NB4 (cell line): ENCODE results near the gene FSD2.

Experiments used
- DNase-seq: peaks from one replicate; pipeline ENCODE4 v3.0.0; 2010; ENCODE audit warnings: low read depth
- H3K4me3 ChIP-seq: one replicate; pipeline ENCODE4 v1.5.1; 2011; ENCODE audit warnings: mild to moderate bottlenecking, low read depth, low read length, moderate library complexity
- MYC ChIP-seq: IDR thresholded peaks from 2 replicates; pipeline ENCODE4 v1.6.1; 2011; ENCODE audit warnings: low read depth, low read length
- POLR2A ChIP-seq: IDR thresholded peaks from 2 replicates; pipeline ENCODE4 v1.6.1; 2011; ENCODE audit warnings: mild to moderate bottlenecking; ENCODE audit not compliant: insufficient read length; ENCODE audit errors: extremely low read depth
- TF ChIP-seq, protein P1 (sequence below): IDR thresholded peaks from one replicate; pipeline ENCODE4 v1.5.1; 2012; ENCODE audit warnings: low read depth, low read length
- TF ChIP-seq, protein P2 (sequence below): IDR thresholded peaks from 2 replicates; pipeline ENCODE4 v1.6.1; 2011; ENCODE audit warnings: low read depth, low read length

Gene FSD2

DNA sequence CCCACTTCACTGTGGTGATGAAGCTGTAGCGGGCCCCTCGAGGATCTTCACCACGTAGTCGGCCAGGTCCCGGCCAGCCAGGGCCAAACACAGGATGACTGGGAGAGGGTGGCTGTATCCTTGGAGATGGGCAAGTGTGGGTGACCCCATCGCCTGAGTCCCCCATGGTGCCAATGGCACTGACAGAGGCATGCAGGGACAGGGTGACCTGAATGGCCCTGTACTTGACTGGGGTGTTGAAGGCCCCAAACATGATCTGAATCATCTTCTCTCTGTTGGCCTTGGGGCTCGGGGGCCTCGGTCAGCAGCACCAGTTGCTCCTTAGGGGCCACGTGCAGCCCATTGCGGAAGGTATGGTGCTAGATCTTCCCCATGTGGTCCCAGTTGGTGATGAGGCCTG, 79.1 kb downstream of the FSD2 start:
- TF ChIP-seq, protein P1, sequence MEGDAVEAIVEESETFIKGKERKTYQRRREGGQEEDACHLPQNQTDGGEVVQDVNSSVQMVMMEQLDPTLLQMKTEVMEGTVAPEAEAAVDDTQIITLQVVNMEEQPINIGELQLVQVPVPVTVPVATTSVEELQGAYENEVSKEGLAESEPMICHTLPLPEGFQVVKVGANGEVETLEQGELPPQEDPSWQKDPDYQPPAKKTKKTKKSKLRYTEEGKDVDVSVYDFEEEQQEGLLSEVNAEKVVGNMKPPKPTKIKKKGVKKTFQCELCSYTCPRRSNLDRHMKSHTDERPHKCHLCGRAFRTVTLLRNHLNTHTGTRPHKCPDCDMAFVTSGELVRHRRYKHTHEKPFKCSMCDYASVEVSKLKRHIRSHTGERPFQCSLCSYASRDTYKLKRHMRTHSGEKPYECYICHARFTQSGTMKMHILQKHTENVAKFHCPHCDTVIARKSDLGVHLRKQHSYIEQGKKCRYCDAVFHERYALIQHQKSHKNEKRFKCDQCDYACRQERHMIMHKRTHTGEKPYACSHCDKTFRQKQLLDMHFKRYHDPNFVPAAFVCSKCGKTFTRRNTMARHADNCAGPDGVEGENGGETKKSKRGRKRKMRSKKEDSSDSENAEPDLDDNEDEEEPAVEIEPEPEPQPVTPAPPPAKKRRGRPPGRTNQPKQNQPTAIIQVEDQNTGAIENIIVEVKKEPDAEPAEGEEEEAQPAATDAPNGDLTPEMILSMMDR, result no peak
- TF ChIP-seq POLR2A (no peak), MYC (no peak)
- no peak overlapping the region for H3K4me3 ChIP-seq
- DNase-seq, result no peak

DNA sequence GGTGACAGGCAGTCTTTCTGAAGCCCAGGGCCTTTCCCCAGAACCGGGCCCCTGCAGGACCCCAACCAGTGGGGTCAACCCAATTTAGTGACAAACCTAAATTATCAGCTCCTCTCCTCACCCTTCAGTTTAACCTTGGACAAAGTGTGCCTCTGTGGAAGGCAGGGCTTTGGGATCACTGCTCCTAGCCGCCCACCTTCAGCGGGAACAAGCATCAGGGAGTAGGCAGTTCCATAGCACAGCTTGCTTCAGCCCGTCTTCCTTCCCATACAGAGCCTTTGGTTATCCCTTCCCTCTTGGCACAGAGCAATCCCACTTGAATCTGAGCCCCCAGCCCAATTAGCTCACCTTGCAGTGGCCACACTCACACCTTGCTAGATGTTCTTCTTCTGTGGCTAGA, 90.9 kb downstream of the FSD2 start:
- H3K4me3 ChIP-seq, result no peak overlapping the region
- no peak for DNase-seq
- TF ChIP-seq, protein P1, result no peak
- no peak for TF ChIP-seq POLR2A
- no peak for TF ChIP-seq MYC
- TF ChIP-seq, protein P2, sequence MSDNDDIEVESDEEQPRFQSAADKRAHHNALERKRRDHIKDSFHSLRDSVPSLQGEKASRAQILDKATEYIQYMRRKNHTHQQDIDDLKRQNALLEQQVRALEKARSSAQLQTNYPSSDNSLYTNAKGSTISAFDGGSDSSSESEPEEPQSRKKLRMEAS, result no peak

DNA sequence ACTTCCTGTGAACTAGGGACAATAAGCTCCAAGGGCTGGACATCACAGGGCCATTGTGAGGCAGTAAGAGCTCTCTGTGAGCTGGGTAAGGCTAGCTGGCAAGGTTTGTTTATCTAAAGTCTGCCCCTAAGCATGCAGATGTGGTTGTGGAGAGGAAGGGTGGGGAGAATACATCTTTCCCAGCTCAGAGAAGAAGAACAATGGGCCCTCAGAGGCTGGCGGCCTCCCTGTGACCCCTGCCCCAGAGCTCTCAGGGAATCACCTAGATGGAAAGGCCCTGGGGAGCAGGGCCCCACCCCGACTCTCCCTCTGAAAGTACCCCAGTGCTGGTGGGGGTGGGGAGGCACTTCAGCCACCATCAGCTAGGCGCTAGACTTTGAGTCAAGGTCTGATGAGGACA, 91.9 kb downstream of the FSD2 start:
- DNase-seq, result no peak
- TF ChIP-seq, protein P1, result no peak
- no peak for TF ChIP-seq POLR2A
- TF ChIP-seq, protein P2, result no peak
- no peak for TF ChIP-seq MYC
- no peak overlapping the region for H3K4me3 ChIP-seq

DNA sequence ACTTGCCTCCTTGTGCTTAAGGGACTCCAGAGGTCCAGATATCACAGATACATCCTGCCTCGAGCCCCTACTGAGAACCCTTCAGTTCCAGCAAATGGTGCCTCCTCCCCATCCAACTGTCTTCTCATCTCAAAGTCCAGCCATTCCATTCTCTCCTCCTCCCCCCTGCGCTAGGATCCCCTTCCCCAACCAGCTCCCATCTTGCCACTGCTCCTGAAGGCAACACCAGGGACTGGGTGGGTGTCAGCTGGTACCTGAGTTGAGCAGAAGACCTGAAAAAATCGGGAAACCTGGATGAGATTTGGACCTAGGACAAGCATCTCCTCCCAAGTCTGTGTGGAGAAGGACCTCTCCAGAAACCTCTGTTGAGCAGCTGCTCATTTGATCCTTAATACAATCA, 93.8 kb downstream of the FSD2 start:
- H3K4me3 ChIP-seq, result no peak overlapping the region
- TF ChIP-seq, protein P1, result no peak
- TF ChIP-seq MYC, result no peak
- TF ChIP-seq, protein P2, result no peak
- TF ChIP-seq POLR2A, result no peak
- no peak for DNase-seq

DNA sequence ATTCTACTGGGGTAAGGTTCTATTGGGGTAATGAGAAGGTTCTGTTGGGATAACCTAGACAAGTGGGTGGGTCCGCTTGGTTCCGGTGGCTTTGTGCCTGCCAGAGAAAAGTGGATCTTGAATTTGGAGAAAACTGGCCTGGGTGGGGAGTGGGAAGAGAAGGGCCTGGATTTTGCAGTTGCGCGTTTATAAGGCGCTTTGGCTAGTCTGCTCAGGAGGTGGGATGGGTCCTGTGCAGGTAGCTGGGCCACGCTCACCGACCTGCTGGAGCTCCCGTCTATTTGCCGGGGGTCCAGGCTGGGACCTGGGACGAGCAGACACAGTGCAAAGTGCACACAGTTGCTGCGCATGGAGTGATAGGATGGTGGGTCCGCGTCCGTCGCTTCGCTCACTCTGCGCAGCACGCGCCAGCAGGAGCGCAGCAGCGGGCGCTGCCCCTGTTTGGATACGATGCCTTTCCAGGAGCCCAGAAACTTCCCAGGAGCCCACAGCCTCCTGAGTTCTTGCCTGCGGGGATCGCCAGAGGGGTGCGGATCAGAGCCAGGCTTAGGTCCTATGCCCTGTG, 94.9 kb downstream of the FSD2 start:
- no peak for DNase-seq
- H3K4me3 ChIP-seq, result no peak overlapping the region
- TF ChIP-seq MYC, result no peak
- TF ChIP-seq, protein P1, result no peak
- TF ChIP-seq, protein P2, result no peak
- no peak for TF ChIP-seq POLR2A

DNA sequence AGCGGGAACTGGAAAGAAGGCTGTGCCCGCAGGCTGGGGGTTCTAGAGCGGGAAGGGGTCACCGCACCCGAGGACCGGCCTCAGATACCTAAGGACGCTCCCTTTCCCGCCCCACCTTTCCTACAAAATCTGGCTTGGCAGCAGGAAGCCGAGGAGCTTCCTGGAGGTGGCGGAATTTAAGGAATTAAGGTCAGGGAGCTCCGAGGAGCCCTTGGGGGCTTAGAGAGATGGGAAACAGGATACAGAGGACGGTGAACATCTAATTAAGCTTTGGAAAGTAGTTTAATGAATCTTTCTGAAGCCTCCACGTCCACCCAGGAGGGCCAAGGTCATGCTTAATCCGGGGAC, 95.7 kb downstream of the FSD2 start:
- H3K4me3 ChIP-seq, result no peak overlapping the region
- TF ChIP-seq MYC (no peak), POLR2A (no peak)
- TF ChIP-seq, protein P2, result no peak
- TF ChIP-seq, protein P1, result no peak
- DNase-seq, result no peak
